Head of caudate nucleus (tissue), 42 donors: ENCODE measurements around the gene GTF2F1.
A peak's percentile ranks its signal among the peaks of the same experiment; 100 is the strongest.
"Not testable (repeated sequence)": the region's sequence is repeated elsewhere in the genome, so short reads cannot be mapped to it uniquely, and the experiment has no call there.

Source experiments
- DNase-seq, 42 donors: peaks; one replicate each; pipeline versions ENCODE4 v3.0.0 to v3.0.0-alpha.2; 2020 to 2021; ENCODE audit warnings: mixed read lengths in 7 of 42
- intact Hi-C: fragments of 100-400 bp; cut with DNase I; formaldehyde crosslinking; loops from one replicate; pipeline ENCODE4 v1.15.0; 2022

GTF2F1 gene

GRCh38 chr19:6372594-6373095 is 20.3 kb downstream of the GTF2F1 start, which contains the start of gene ALKBH7:
Gene ALKBH7, plus strand, starts transcription at chr19:6372794. Its CDS starts 27 bp downstream, at chr19:6372821.
- intact Hi-C loops, result no loop called here
- peak; percentile 93 to 100 (median 99) for DNase-seq

DNA sequence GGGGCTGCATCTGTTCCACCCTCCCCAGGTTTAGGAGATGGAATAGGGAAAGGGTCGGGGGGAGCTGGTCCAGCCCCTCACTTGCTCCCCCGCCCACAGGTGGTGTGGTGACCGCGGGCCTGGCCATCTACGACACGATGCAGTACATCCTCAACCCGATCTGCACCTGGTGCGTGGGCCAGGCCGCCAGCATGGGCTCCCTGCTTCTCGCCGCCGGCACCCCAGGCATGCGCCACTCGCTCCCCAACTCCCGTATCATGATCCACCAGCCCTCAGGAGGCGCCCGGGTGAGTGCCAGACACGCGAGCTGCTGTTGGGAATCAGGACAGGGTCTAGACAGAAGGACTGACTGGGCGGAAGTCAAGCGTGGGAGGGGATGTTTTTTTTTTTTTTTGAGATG is 28.6 kb downstream of the GTF2F1 start:
- no peak for DNase-seq
- intact Hi-C loops, result no loop called here

- intact Hi-C loops, result no loop called here
- peak in 1 of 42 donors; percentile 31 for DNase-seq
Observed at GRCh38 chr19:6362351-6362801, 30.6 kb downstream of the GTF2F1 start.

- DNase-seq, result peak in 2 of 42 donors; percentile 25 to 36
- intact Hi-C loops, result no loop called here
Observed at GRCh38 chr19:6362027-6362350, 31.0 kb downstream of the GTF2F1 start.

DNA sequence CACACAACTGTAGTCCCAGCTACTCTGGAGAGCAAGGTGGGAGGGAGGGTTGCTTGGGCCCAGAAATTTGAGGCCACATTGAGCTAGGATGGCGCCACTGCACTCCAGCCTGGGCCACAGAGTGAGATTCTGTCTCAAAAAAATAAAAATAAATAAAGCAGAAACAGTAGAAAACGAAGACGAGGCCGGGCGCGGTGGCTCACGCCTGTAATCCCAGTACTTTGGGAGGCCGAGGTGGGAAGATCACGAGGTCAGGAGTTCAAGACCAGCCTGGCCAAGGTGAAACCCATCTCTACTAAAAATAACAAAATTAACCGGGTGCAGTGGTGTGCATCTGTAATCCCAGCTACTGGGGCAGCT is 32.1 kb downstream of the GTF2F1 start:
- DNase-seq, intact Hi-C loops: not testable (repeated sequence)

DNA sequence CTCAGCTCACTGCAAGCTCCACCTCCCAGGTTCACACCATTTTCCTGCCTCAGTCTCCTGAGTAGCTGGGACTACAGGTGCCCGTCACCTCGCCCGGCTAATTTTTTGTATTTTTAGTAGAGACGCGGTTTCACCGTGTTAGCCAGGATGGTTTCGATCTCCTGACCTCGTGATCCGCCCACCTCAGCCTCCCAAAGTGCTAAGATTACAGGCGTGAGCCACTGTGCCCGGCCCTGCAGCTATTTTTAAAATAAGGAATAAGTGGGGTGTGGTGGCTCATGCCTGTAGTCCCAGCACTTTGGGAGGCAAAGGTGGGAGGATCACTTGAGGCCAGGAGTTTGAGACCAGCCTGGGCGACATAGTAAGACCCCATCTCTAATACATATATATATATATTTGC is 32.5 kb downstream of the GTF2F1 start:
- DNase-seq, intact Hi-C loops: not testable (repeated sequence)

- intact Hi-C loops, result no loop called here
Observed at GRCh38 chr19:6359568-6360341, 33.2 kb downstream of the GTF2F1 start.

GRCh38 chr19:6358003-6358402 is 35.0 kb downstream of the GTF2F1 start:
- DNase-seq, result no peak
- intact Hi-C loops, result no loop called here

More at GRCh38 chr19:6359568-6360341, 33.2 kb downstream of the GTF2F1 start:
- no peak for DNase-seq

GRCh38 chr19:6357174-6357573 is 35.8 kb downstream of the GTF2F1 start:
- intact Hi-C loops, result no loop called here
- no peak for DNase-seq

- DNase-seq, intact Hi-C loops: not testable (repeated sequence)
Observed at GRCh38 chr19:6355321-6356040, 37.5 kb downstream of the GTF2F1 start.

- intact Hi-C loops, result no loop called here
- DNase-seq, result peak in 1 of 42 donors; percentile 35
Observed at GRCh38 chr19:6354098-6354674, 38.8 kb downstream of the GTF2F1 start.

- no peak for DNase-seq
- intact Hi-C loops, result no loop called here
Observed at GRCh38 chr19:6352381-6353165, 40.4 kb downstream of the GTF2F1 start.

DNA sequence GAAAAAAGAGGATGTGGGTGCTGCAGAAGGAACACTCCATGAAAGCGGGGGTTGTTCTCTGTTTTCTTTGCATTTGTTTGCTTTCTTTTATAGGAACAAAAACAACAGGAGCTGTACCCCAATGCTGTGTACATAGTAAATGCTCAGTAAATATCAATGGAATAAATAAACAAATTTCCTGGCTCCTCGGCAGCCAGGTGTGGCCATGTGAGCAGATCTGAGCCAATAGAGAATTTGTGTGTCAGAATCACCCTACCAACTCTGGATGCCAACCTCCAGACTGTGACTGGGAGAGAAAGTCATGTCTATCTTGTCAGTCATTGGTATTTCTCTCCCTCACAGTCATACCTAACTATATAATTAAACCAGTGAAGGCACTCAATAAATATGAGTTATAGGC is 42.3 kb downstream of the GTF2F1 start:
- intact Hi-C loops, result no loop called here
- no peak for DNase-seq

GRCh38 chr19:6349271-6349670 is 43.7 kb downstream of the GTF2F1 start:
- intact Hi-C loops, DNase-seq: not testable (repeated sequence)

DNA sequence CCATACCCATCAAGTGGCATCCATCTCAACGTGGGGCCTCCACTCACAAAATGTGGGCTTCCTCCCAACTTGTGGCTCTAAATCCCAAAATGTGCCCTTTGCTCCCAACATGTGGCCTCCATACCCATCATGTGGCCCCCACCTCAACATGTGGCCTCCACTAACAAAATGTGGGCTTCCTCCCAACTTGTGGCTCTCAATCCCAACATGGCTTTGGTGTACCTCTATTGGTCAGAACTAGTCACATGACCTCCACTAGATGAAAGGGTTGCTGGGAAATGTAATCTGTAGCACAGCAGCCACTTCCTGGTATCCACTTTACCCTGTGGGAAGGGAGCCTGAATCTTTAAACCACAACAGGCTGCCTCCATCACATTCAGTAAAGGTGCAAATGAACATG is 49.5 kb downstream of the GTF2F1 start:
- intact Hi-C loops, result no loop called here
- no peak for DNase-seq

GRCh38 chr19:6340493-6341201 is 52.3 kb downstream of the GTF2F1 start:
- no peak for DNase-seq
- intact Hi-C loops, result no loop called here

DNA sequence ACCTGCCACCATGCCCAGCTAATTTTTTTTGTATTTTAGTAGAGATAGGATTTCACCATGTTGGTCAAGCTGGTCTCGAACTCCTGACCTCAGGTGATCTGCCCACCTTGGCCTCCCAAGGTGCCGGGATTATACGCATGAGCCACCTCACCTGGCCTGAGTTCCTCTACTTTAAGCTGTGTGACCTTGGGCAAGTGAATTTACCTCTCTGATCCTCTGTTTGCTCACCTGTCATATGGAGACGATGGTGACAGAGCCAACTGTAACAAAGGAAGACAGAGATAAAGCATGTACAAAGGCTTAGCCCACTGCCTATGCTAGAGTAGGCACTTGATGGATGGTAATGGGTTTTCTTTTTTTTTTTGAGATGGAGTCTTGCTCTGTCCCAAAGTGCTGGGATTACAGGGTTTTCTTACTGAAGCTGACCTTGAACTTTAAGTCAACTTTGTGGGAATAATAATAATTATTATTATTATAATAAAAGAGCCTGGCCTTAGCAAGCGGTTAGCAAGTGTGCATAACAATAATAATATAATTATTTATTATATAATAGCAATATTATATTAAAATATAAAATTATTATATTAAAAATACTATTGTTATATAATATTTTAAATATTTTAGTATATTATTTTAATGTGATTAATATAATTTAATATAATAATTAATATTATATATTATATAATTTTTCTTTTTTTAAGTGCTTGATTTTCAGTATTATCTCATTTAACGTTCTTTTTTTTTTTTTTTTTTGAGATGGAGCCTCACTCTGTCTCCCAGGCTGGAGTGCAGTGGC is 58.3 kb downstream of the GTF2F1 start:
- intact Hi-C loops, result no loop called here

DNA sequence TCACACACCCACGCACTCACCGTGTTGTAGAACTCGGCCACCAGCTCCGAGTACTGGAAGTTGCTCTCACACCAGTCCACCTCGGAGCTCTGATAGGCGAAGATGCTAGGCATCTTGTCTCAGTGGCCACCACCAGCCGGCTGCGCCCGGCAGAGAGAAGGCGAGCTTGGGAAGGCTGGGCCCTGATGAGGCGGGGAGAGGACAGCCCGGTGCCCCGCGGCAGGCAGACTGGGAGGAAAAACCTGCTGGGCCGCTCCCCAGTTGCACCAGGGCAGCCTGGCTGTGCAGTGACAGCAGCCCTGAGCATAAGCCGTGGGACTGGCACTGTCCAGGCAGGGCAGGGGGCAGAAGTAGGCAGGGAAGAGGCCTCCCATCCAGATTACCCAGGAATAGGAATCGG is 59.5 kb downstream of the GTF2F1 start, which contains the start of gene ACER1:
Gene ACER1 (minus strand): TSS at position 174 of the 400 bp plus-strand sequence. CDS start 61 bp downstream, at position 113.
- intact Hi-C loops, result no loop called here
- no peak for DNase-seq

More for the DNA sequence above, 58.3 kb downstream of the GTF2F1 start:
- DNase-seq, result no peak
